ENCODE data around the gene LNP1. TPM values are rescaled to one million over a fixed set of nuclear protein-coding genes. Genes with fewer than 3 reads are reported as not detected.

LNP1 gene
- total RNA-seq, 1 experiment from 2014 or later: 3.3 TPM

DNA sequence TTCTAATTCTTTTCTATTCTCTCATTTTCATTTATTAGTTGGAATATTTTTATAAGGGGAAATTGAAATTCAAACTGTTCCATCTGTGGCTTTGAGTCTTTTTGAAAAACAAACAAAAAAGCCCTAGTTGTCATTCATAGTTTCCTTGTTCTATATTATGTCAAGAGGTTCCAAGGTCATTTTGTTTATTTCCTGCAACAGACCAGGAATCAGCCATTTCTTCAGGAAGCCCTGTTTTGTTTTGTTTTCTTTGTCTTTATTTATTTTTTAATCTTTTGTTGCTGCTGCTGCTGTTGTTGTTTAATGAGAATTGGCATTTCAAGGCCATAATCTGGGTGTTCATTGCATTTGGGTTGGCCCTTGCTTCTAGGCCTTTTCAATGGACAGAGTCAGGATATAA is 14.8 kb downstream of the LNP1 start:
- intact Hi-C loops (cut with micrococcal nuclease; ENCODE audit: unreplicated experiment): no loop called here
- no TSS peak for BruUV-seq (replicated peaks)
- no peaks in the 10 kb centered on the region for H3K9me3 Mint-ChIP-seq (ENCODE audit: unreplicated experiment)
- POLR2A ChIA-PET: no interaction called here
- no peaks in the 10 kb centered on the region for H3K27me3 ChIP-seq (replicated peaks; ENCODE audit: control insufficient read depth, insufficient read depth, low read length)
- H3K4me1 ChIP-seq: no peaks in the 10 kb centered on the region
- H3K36me3 Mint-ChIP-seq (ENCODE audit: insufficient read depth, unreplicated experiment): no peaks in the 10 kb centered on the region
- no peaks in the 10 kb centered on the region for H3K27me3 Mint-ChIP-seq (ENCODE audit: insufficient read depth, unreplicated experiment)
- H3K36me3 ChIP-seq (ENCODE audit: control insufficient read depth, insufficient read depth, low read length): no peaks in the 10 kb centered on the region
- DNase-seq: no peak
- TF ChIP-seq, protein P1, sequence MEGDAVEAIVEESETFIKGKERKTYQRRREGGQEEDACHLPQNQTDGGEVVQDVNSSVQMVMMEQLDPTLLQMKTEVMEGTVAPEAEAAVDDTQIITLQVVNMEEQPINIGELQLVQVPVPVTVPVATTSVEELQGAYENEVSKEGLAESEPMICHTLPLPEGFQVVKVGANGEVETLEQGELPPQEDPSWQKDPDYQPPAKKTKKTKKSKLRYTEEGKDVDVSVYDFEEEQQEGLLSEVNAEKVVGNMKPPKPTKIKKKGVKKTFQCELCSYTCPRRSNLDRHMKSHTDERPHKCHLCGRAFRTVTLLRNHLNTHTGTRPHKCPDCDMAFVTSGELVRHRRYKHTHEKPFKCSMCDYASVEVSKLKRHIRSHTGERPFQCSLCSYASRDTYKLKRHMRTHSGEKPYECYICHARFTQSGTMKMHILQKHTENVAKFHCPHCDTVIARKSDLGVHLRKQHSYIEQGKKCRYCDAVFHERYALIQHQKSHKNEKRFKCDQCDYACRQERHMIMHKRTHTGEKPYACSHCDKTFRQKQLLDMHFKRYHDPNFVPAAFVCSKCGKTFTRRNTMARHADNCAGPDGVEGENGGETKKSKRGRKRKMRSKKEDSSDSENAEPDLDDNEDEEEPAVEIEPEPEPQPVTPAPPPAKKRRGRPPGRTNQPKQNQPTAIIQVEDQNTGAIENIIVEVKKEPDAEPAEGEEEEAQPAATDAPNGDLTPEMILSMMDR (IDR thresholded peaks at IDR 0.05; ENCODE audit: insufficient read depth in 1 of 2, low read depth in 1 of 2, low read length in 1 of 2, severe bottlenecking in 1 of 2, unreplicated experiment in 1 of 2): no peak
- H3K27ac Mint-ChIP-seq (ENCODE audit: unreplicated experiment): no peak overlapping the region
- H3K9me3 ChIP-seq: no peaks in the 10 kb centered on the region
- no peak overlapping the region for H3K4me3 Mint-ChIP-seq (ENCODE audit: unreplicated experiment)
- H3K4me3 ChIP-seq (ENCODE audit: low read depth, low read length): no peak overlapping the region
- CTCF ChIA-PET: no interaction called here
- H3K4me1 Mint-ChIP-seq (ENCODE audit: low read depth, unreplicated experiment): no peaks in the 10 kb centered on the region

DNA sequence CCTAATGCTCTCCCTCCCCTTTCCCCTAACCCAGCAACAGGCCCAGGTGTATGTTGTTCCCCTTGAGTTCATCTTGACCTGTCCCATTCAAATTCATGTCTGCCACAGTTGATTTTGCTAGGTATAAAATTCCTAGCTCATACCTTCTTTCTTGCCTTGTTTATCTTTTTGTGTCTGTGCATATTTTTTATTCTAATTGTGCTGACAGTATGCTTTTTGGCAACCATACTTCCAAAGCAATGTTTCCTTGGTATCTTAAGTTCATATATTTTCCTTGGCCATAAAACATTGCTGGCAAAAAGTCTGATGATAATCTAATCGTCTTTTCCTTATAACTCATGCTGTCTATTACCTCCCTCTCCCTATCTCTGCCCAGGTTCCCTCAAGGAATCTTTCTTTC is 15.5 kb downstream of the LNP1 start:
- CTCF ChIA-PET: no interaction called here
- BruUV-seq (replicated peaks): no TSS peak
- H3K4me3 Mint-ChIP-seq (ENCODE audit: unreplicated experiment): no peak overlapping the region
- no peaks in the 10 kb centered on the region for H3K36me3 Mint-ChIP-seq (ENCODE audit: insufficient read depth, unreplicated experiment)
- no peak for DNase-seq
- Histone ChIP-seq H3K4me1 (no peaks in the 10 kb centered on the region), H3K4me3 (ENCODE audit: low read depth, low read length) (no peak overlapping the region), H3K36me3 (ENCODE audit: control insufficient read depth, insufficient read depth, low read length) (no peaks in the 10 kb centered on the region), H3K27me3 (replicated peaks; ENCODE audit: control insufficient read depth, insufficient read depth, low read length) (no peaks in the 10 kb centered on the region), H3K9me3 (no peaks in the 10 kb centered on the region)
- H3K4me1 Mint-ChIP-seq (ENCODE audit: low read depth, unreplicated experiment): no peaks in the 10 kb centered on the region
- no peak overlapping the region for H3K27ac Mint-ChIP-seq (ENCODE audit: unreplicated experiment)
- intact Hi-C loops (cut with micrococcal nuclease; ENCODE audit: unreplicated experiment): no loop called here
- TF ChIP-seq, protein P1 (IDR thresholded peaks at IDR 0.05; ENCODE audit: insufficient read depth in 1 of 2, low read depth in 1 of 2, low read length in 1 of 2, severe bottlenecking in 1 of 2, unreplicated experiment in 1 of 2): no peak
- no peaks in the 10 kb centered on the region for H3K9me3 Mint-ChIP-seq (ENCODE audit: unreplicated experiment)
- POLR2A ChIA-PET: no interaction called here
- H3K27me3 Mint-ChIP-seq (ENCODE audit: insufficient read depth, unreplicated experiment): no peaks in the 10 kb centered on the region

DNA sequence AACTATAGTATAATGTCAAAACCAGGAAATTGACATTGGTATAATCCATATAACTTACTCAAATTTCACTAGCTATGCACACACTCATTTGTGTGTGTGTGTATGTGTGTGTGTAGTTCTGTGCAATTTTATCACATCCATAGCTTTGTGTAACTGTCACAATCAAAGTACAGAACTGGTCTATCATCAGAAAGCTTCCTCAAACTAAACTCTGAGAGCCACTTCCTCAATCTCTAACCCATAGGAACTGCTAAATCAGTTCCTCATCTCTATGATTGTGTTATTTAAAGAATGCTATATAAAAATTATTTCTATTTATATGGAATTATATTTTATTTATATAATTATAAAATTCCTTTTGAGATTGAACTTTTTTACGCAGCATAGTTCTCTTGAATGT is 18.1 kb downstream of the LNP1 start:
- Mint-ChIP-seq H3K36me3 (ENCODE audit: insufficient read depth, unreplicated experiment) (no peaks in the 10 kb centered on the region), H3K4me1 (ENCODE audit: low read depth, unreplicated experiment) (no peaks in the 10 kb centered on the region), H3K27me3 (ENCODE audit: insufficient read depth, unreplicated experiment) (no peaks in the 10 kb centered on the region), H3K9me3 (ENCODE audit: unreplicated experiment) (no peaks in the 10 kb centered on the region), H3K27ac (ENCODE audit: unreplicated experiment) (no peak overlapping the region), H3K4me3 (ENCODE audit: unreplicated experiment) (no peak overlapping the region)
- DNase-seq: no peak
- H3K4me1 ChIP-seq: no peaks in the 10 kb centered on the region
- H3K27me3 ChIP-seq (replicated peaks; ENCODE audit: control insufficient read depth, insufficient read depth, low read length): no peaks in the 10 kb centered on the region
- intact Hi-C loops (cut with micrococcal nuclease; ENCODE audit: unreplicated experiment): no loop called here
- POLR2A ChIA-PET: no interaction called here
- CTCF ChIA-PET: no interaction called here
- H3K4me3 ChIP-seq (ENCODE audit: low read depth, low read length): no peak overlapping the region
- H3K9me3 ChIP-seq: no peaks in the 10 kb centered on the region
- TF ChIP-seq, protein P1 (IDR thresholded peaks at IDR 0.05; ENCODE audit: insufficient read depth in 1 of 2, low read depth in 1 of 2, low read length in 1 of 2, severe bottlenecking in 1 of 2, unreplicated experiment in 1 of 2): no peak
- H3K36me3 ChIP-seq (ENCODE audit: control insufficient read depth, insufficient read depth, low read length): no peaks in the 10 kb centered on the region
- BruUV-seq (replicated peaks): no TSS peak

Data from Caco-2 (cell line).